Measurements from ENCODE around the gene TMEM120B.
"Not testable (repeated sequence)": the region's sequence is repeated elsewhere in the genome, so short reads cannot be mapped to it uniquely, and the experiment has no call there.

Gene TMEM120B

DNA sequence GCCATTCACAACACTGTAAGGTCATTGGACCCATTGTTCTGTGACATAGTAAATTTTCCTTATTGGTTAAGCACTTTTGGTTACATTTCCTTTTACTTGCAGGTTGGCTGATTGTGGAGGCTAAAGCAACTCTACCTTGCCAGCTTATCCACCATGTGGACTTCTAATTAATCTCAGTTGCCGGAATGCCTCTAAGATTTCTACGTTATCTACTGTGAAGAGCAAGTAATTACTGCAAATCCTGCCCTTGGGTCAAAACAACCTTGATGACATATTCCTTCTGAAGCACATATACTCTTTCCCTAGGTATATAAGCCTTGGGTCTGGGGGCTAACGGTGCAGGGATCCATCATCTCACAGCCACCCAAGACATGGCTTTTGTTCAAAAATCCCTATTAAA, 23.6 kb upstream of the TMEM120B start:
- no peaks in the 10 kb centered on the region for H3K9me2 ChIP-seq (replicated peaks; ENCODE audit: control insufficient read depth, low read length)
- H3K4me2 ChIP-seq (ENCODE audit: low read length): no peak overlapping the region
- no peaks in the 10 kb centered on the region for H3K79me2 ChIP-seq (ENCODE audit: control insufficient read depth, low read length)
- no peak overlapping the region for H3K27ac ChIP-seq (ENCODE audit: low read depth, low read length)
- H3K4me1 ChIP-seq (ENCODE audit: control insufficient read depth, low read length): peaks cover 17% of the 10 kb centered on the region
- H3K27me3 ChIP-seq (ENCODE audit: control insufficient read depth, low read length): no peaks in the 10 kb centered on the region
- H3K4me3 ChIP-seq (ENCODE audit: low read length): no peak overlapping the region
- no peaks in the 10 kb centered on the region for H3K36me3 ChIP-seq (ENCODE audit: control insufficient read depth, low read length)
- no peak for TF ChIP-seq EZH2phosphoT487 (IDR thresholded peaks at IDR 0.05; ENCODE audit: borderline replicate concordance, low read length)
- no peak for TF ChIP-seq CTCF (IDR thresholded peaks at IDR 0.05; ENCODE audit: low read depth, low read length, poor library complexity, severe bottlenecking)
- no peaks in the 10 kb centered on the region for H4K20me1 ChIP-seq (ENCODE audit: control insufficient read depth, insufficient read depth, low read depth, low read length)
- no peaks in the 10 kb centered on the region for H3K9me3 ChIP-seq (ENCODE audit: control insufficient read depth, insufficient read depth, low read length)
- H3F3A ChIP-seq (ENCODE audit: control insufficient read depth, insufficient read depth): no peaks in the 10 kb centered on the region

DNA sequence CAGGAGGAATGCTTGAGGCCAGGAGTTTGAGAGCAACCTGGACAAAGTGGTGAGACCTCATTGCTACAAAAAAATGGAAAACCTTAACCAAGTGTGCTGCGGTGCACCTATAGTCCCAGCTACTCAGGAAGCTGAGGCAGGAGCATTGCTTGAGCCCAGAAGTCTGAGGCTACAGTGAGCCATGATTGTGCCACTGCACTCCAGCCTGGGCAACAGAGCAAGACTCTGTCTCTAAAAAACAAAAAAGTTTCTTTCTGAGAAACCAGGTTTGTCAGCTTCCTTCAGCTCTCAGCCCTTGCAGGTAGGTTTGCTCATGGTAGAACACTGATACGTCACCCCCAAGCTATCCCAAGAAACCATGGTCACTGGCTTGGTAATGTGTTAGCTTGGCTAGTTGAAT, 23.1 kb upstream of the TMEM120B start:
- Histone ChIP-seq H4K20me1 (ENCODE audit: control insufficient read depth, insufficient read depth, low read depth, low read length) (no peaks in the 10 kb centered on the region), H3F3A (ENCODE audit: control insufficient read depth, insufficient read depth) (no peaks in the 10 kb centered on the region), H3K27ac (ENCODE audit: low read depth, low read length) (no peak overlapping the region), H3K9me2 (replicated peaks; ENCODE audit: control insufficient read depth, low read length) (no peaks in the 10 kb centered on the region), H3K4me2 (ENCODE audit: low read length) (no peak overlapping the region), H3K9me3 (ENCODE audit: control insufficient read depth, insufficient read depth, low read length) (no peaks in the 10 kb centered on the region), H3K4me3 (ENCODE audit: low read length) (no peak overlapping the region), H3K4me1 (ENCODE audit: control insufficient read depth, low read length) (peaks cover 17% of the 10 kb centered on the region), H3K36me3 (ENCODE audit: control insufficient read depth, low read length) (no peaks in the 10 kb centered on the region), H3K27me3 (ENCODE audit: control insufficient read depth, low read length) (no peaks in the 10 kb centered on the region), H3K79me2 (ENCODE audit: control insufficient read depth, low read length) (no peaks in the 10 kb centered on the region)
- no peak for TF ChIP-seq CTCF (IDR thresholded peaks at IDR 0.05; ENCODE audit: low read depth, low read length, poor library complexity, severe bottlenecking)
- TF ChIP-seq EZH2phosphoT487 (IDR thresholded peaks at IDR 0.05; ENCODE audit: borderline replicate concordance, low read length): no peak

- H3K4me1 ChIP-seq (ENCODE audit: control insufficient read depth, low read length): peaks cover 12% of the 10 kb centered on the region
- H3K4me3 ChIP-seq (ENCODE audit: low read length); H3K4me2 ChIP-seq (ENCODE audit: low read length); H3F3A ChIP-seq (ENCODE audit: control insufficient read depth, insufficient read depth); H3K9me2 ChIP-seq (replicated peaks; ENCODE audit: control insufficient read depth, low read length); H4K20me1 ChIP-seq (ENCODE audit: control insufficient read depth, insufficient read depth, low read depth, low read length); H3K27ac ChIP-seq (ENCODE audit: low read depth, low read length); H3K36me3 ChIP-seq (ENCODE audit: control insufficient read depth, low read length); H3K9me3 ChIP-seq (ENCODE audit: control insufficient read depth, insufficient read depth, low read length); H3K79me2 ChIP-seq (ENCODE audit: control insufficient read depth, low read length); H3K27me3 ChIP-seq (ENCODE audit: control insufficient read depth, low read length): not testable (repeated sequence)
These were observed 19.8 kb upstream of the TMEM120B start for GRCh38 chr12:121692744-121693143.

GRCh38 chr12:121693155-121693687, 19.3 kb upstream of the TMEM120B start:
- no peaks in the 10 kb centered on the region for H3K9me2 ChIP-seq (replicated peaks; ENCODE audit: control insufficient read depth, low read length)
- H3K27me3 ChIP-seq (ENCODE audit: control insufficient read depth, low read length): no peaks in the 10 kb centered on the region
- no peak overlapping the region for H3K4me3 ChIP-seq (ENCODE audit: low read length)
- H3F3A ChIP-seq (ENCODE audit: control insufficient read depth, insufficient read depth): 0 out of 2 replicates have a peak, but pooled peaks cover 5% of the 10 kb centered on the region
- peaks cover 12% of the 10 kb centered on the region for H3K4me1 ChIP-seq (ENCODE audit: control insufficient read depth, low read length)
- no peaks in the 10 kb centered on the region for H4K20me1 ChIP-seq (ENCODE audit: control insufficient read depth, insufficient read depth, low read depth, low read length)
- no peaks in the 10 kb centered on the region for H3K9me3 ChIP-seq (ENCODE audit: control insufficient read depth, insufficient read depth, low read length)
- no peak overlapping the region for H3K27ac ChIP-seq (ENCODE audit: low read depth, low read length)
- H3K4me2 ChIP-seq (ENCODE audit: low read length): no peak overlapping the region
- H3K79me2 ChIP-seq (ENCODE audit: control insufficient read depth, low read length): no peaks in the 10 kb centered on the region
- no peaks in the 10 kb centered on the region for H3K36me3 ChIP-seq (ENCODE audit: control insufficient read depth, low read length)
- TF ChIP-seq CTCF (IDR thresholded peaks at IDR 0.05; ENCODE audit: low read depth, low read length, poor library complexity, severe bottlenecking): no peak
- no peak for TF ChIP-seq EZH2phosphoT487 (IDR thresholded peaks at IDR 0.05; ENCODE audit: borderline replicate concordance, low read length)

Data from DOHH2 (cell line).